HL-60 (cell line): ENCODE results near the gene IGFBP4.

Experiments used
- DNase-seq, 2 experiments: peaks; one replicate each; pipeline ENCODE4 v3.0.0-alpha.2; 2010 to 2020; ENCODE audit warnings: low read depth in 1 of 2, low spot score in 1 of 2
- H3K27ac ChIP-seq: fragments of 250-450 bp; sonication (Bioruptor Pico); replicated peaks from 2 replicates; pipeline ENCODE4 v1.5.1; 2020; ENCODE audit warnings: mild to moderate bottlenecking, moderate library complexity
- H3K27me3 ChIP-seq: fragments of 250-450 bp; sonication (Bioruptor Pico); 2 replicates; pipeline ENCODE4 v1.5.1; 2021; ENCODE audit warnings: mild to moderate bottlenecking, moderate library complexity; ENCODE audit not compliant: insufficient read depth, poor library complexity, severe bottlenecking
- H3K4me3 ChIP-seq: replicated peaks from 2 replicates; pipeline ENCODE4 v1.5.1; 2011; ENCODE audit warnings: mild to moderate bottlenecking, control low read depth, low read length; ENCODE audit not compliant: insufficient read depth
- CTCF ChIP-seq: IDR thresholded peaks from one replicate; pipeline ENCODE4 v1.5.1; 2011; ENCODE audit warnings: low read length, control low read depth, inconsistent platforms; ENCODE audit not compliant: insufficient read depth
- GABPA ChIP-seq: IDR thresholded peaks from 2 replicates; pipeline ENCODE4 v1.6.1; 2012; ENCODE audit warnings: low read depth
- POLR2AphosphoS5 ChIP-seq: IDR thresholded peaks from 2 replicates; pipeline ENCODE4 v1.6.1; 2012; ENCODE audit warnings: low read depth
- REST ChIP-seq: IDR thresholded peaks from 2 replicates; pipeline ENCODE4 v1.6.1; 2012; ENCODE audit warnings: low read depth; ENCODE audit not compliant: insufficient replicate concordance
- SPI1 ChIP-seq: IDR thresholded peaks from 2 replicates; pipeline ENCODE4 v1.6.1; 2012; ENCODE audit warnings: low read depth, mild to moderate bottlenecking, borderline replicate concordance

The IGFBP4 gene

GRCh38 chr17:40481106-40481505 is 37.9 kb downstream of the IGFBP4 start:
- no peak overlapping the region for H3K27ac ChIP-seq
- no peak overlapping the region for H3K4me3 ChIP-seq
- TF ChIP-seq REST (no peak), GABPA (no peak), POLR2AphosphoS5 (no peak), SPI1 (no peak), CTCF (no peak)
- no peak for DNase-seq
- H3K27me3 ChIP-seq, result peaks cover 6% of the 10 kb centered on the region

GRCh38 chr17:40482722-40483121 is 39.5 kb downstream of the IGFBP4 start:
- TF ChIP-seq POLR2AphosphoS5, result no peak
- TF ChIP-seq SPI1, result no peak
- TF ChIP-seq CTCF, result no peak
- no peak for TF ChIP-seq GABPA
- TF ChIP-seq REST, result no peak
- no peak overlapping the region for H3K4me3 ChIP-seq

GRCh38 chr17:40483679-40484078 is 40.4 kb downstream of the IGFBP4 start:
- H3K4me3 ChIP-seq, result no peak overlapping the region
- peaks cover 18% of the 10 kb centered on the region for H3K27me3 ChIP-seq
- TF ChIP-seq SPI1 (no peak), REST (no peak), POLR2AphosphoS5 (no peak), GABPA (no peak), CTCF (no peak)
- DNase-seq, result no peak
- H3K27ac ChIP-seq, result no peak overlapping the region

More at GRCh38 chr17:40482722-40483121, 39.5 kb downstream of the IGFBP4 start:
- Histone ChIP-seq H3K27me3 (peaks cover 10% of the 10 kb centered on the region), H3K27ac (no peak overlapping the region)
- DNase-seq, result no peak
